Stimulated activated CD8-positive, alpha-beta memory T cell treated with anti-CD3 and anti-CD28 coated beads, Interleukin-12 subunit alpha, Interleukin-12 subunit beta, amount 100 ng/mL, for 24 hours (primary cell): Measurements from ENCODE around the gene PIK3R5.

Source experiments
- DNase-seq: peaks from one replicate; pipeline ENCODE4 v3.0.0-alpha.2; 2020; ENCODE audit errors: extremely low read depth

Gene PIK3R5

GRCh38 chr17:8953156-8953885, 12.2 kb downstream of the PIK3R5 start:
- DNase-seq, result no peak

GRCh38 chr17:8952191-8952590, 13.3 kb downstream of the PIK3R5 start:
- no peak for DNase-seq

GRCh38 chr17:8951206-8951605, 14.3 kb downstream of the PIK3R5 start:
- DNase-seq, result no peak

GRCh38 chr17:8949061-8949661, 16.3 kb downstream of the PIK3R5 start:
- no peak for DNase-seq

GRCh38 chr17:8948462-8948861, 17.0 kb downstream of the PIK3R5 start:
- no peak for DNase-seq

GRCh38 chr17:8947201-8947600, 18.3 kb downstream of the PIK3R5 start:
- DNase-seq, result no peak

- DNase-seq, result no peak
These were observed 19.0 kb downstream of the PIK3R5 start for GRCh38 chr17:8946476-8946875.

- no peak for DNase-seq
These were observed 19.4 kb downstream of the PIK3R5 start for GRCh38 chr17:8946071-8946470.

- no peak for DNase-seq
These were observed 20.8 kb downstream of the PIK3R5 start for GRCh38 chr17:8944748-8945147.

GRCh38 chr17:8944083-8944482, 21.4 kb downstream of the PIK3R5 start:
- no peak for DNase-seq

- DNase-seq, result no peak
These were observed 23.4 kb downstream of the PIK3R5 start for GRCh38 chr17:8941980-8942622.

GRCh38 chr17:8941520-8941919, 24.0 kb downstream of the PIK3R5 start:
- DNase-seq, result no peak

- no peak for DNase-seq
These were observed 24.5 kb downstream of the PIK3R5 start for GRCh38 chr17:8940866-8941471.

GRCh38 chr17:8939496-8940334, 25.8 kb downstream of the PIK3R5 start:
- DNase-seq, result no peak

GRCh38 chr17:8938933-8939332, 26.6 kb downstream of the PIK3R5 start:
- no peak for DNase-seq

- DNase-seq, result peak; percentile 32
These were observed 30.3 kb downstream of the PIK3R5 start for GRCh38 chr17:8935191-8935590.

GRCh38 chr17:8934346-8934745, 31.2 kb downstream of the PIK3R5 start:
- no peak for DNase-seq

GRCh38 chr17:8930649-8931048, 34.9 kb downstream of the PIK3R5 start:
- DNase-seq, result no peak

- no peak for DNase-seq
These were observed 37.2 kb downstream of the PIK3R5 start for GRCh38 chr17:8928347-8928746.

- DNase-seq, result no peak
These were observed 38.1 kb downstream of the PIK3R5 start for GRCh38 chr17:8927395-8927794.

GRCh38 chr17:8925808-8926207, 39.7 kb downstream of the PIK3R5 start:
- DNase-seq, result no peak

- no peak for DNase-seq
These were observed 40.4 kb downstream of the PIK3R5 start for GRCh38 chr17:8925141-8925540.
